Measurements from ENCODE around the gene KIAA1217. TPM values are rescaled to one million over a fixed set of nuclear protein-coding genes. Genes with fewer than 3 reads are reported as not detected.

The KIAA1217 gene
- total and polyA plus RNA-seq, 2 of the 8 experiments (the other 6 are each of a cell fraction or from before 2014, with no cell fraction given): 4.5 to 15.6 TPM

DNA sequence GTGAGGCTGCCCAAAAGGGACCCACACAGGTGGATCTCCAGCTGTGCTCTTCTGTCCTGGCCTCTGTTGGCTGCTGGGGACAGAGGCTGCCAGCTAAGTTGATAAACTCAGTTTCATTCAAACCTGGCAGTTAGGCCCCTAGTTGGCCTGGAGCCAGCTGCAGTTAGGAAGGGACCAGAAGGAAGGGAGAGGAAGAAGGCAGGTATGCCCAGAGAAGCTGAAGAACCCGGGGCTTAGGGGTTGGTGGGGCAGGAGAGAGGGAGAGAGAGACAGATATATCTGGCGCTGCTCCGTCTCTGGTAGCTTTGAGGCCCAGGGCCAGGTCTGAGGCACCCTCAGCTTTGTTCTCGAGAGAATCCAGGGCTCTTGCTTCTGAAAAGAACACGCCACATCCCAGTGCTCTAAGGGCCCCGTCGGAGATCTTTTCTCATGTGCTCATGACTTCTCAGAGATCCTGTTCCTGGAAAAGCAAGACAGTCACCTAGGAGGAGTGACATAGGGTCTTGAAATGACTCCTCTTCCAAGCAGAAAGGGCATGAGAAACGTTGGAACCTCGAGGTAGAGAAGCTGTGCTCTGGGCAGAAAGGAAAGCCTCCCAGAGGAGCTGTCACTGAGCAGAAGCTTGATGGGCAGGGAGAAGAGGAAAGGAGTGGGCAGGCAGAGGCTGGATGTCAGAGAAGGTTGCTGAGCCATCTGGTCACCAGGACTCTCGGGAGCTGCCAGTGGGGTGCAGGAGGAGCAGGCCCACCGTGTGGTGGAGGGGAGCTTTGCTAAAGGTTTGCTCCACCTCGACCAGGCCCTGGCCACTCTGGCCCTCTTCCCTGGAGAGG, 361.1 kb downstream of the KIAA1217 start:
- no peak overlapping the region for H3K9ac ChIP-seq (replicated peaks in 1 of 4; ENCODE audit: extremely low read depth in 1 of 4, low read depth in 3 of 4, low read length in 3 of 4)
- H2BK12ac ChIP-seq (ENCODE audit: low read depth, low read length): no peak overlapping the region
- H3K14ac ChIP-seq (ENCODE audit: insufficient read length): no peak overlapping the region
- H3K18ac ChIP-seq (ENCODE audit: extremely low read depth, low read length): no peak overlapping the region
- H3K4me3 ChIP-seq (ENCODE audit: extremely low read depth in 1 of 4, insufficient read depth in 2 of 4, low read depth in 3 of 4, low read length in 4 of 4): no peak overlapping the region
- H3K23ac ChIP-seq (ENCODE audit: insufficient read length): no peak overlapping the region
- no peak for DNase-seq (ENCODE audit: low read depth in 1 of 2, low spot score in 2 of 2)
- H3K79me1 ChIP-seq (ENCODE audit: low read depth, low read length): no peaks in the 10 kb centered on the region
- no peak overlapping the region for H3K27ac ChIP-seq (ENCODE audit: low read depth, low read length)
- H4K20me1 ChIP-seq (replicated peaks in 1 of 2; ENCODE audit: control insufficient read depth in 1 of 2, insufficient read depth in 2 of 2, low read length in 2 of 2): no peaks in the 10 kb centered on the region
- no peak overlapping the region for H3K56ac ChIP-seq (replicated peaks; ENCODE audit: insufficient read length, low read depth, low read length)
- H4K8ac ChIP-seq (ENCODE audit: extremely low read depth, insufficient read depth, low read length): no peak overlapping the region
- H2AFZ ChIP-seq (ENCODE audit: low read length): no peak overlapping the region
- no peak overlapping the region for H3K4me2 ChIP-seq (ENCODE audit: insufficient read depth in 1 of 2, low read depth in 2 of 2, low read length in 2 of 2)
- no peak overlapping the region for H2BK120ac ChIP-seq (replicated peaks; ENCODE audit: low read depth, low read length)
- H3K79me2 ChIP-seq (ENCODE audit: control insufficient read depth in 1 of 2, insufficient read depth in 2 of 2, low read length in 2 of 2): no peaks in the 10 kb centered on the region
- WGBS, 2 experiments (ENCODE audit: extremely low coverage in 1 of 2, insufficient coverage in 1 of 2, insufficient read length in 1 of 2, insufficient replicate concordance in 2 of 2, low coverage in 1 of 2, low lambda C conversion rate in 2 of 2, missing lambda C conversion rate in 1 of 2): 92% methylated on average over 12 of the region's 12 CpGs; no CpG with 5 or more reads in 1 of the 2 experiments
- H3K9me3 ChIP-seq (ENCODE audit: insufficient read depth in 2 of 2, low read depth in 1 of 2, low read length in 1 of 2): no peaks in the 10 kb centered on the region
- CTCF ChIA-PET (ENCODE audit: partially characterized antibody): interaction anchor here (0.8 to 1.0 kb wide), 2 partner anchors 8 to 13 kb away, joined by 3 read pairs; no protein-coding TSS in a partner anchor
- H2BK5ac ChIP-seq (ENCODE audit: low read depth, low read length): no peak overlapping the region
- H4K5ac ChIP-seq (ENCODE audit: insufficient read length, low read depth, low read length): no peak overlapping the region
- no peak overlapping the region for H2BK20ac ChIP-seq (ENCODE audit: low read length)
- peaks cover 0 to 2% (median 0%) of the 10 kb centered on the region in 4 experiments; a peak in 1 of 7 replicates for H3K4me1 ChIP-seq (replicated peaks in 1 of 4; ENCODE audit: control insufficient read depth in 3 of 4, insufficient read depth in 4 of 4, low read length in 3 of 4)
- H3K36me3 ChIP-seq (ENCODE audit: control insufficient read depth in 2 of 4, insufficient read depth in 4 of 4, low read length in 3 of 4): no peaks in the 10 kb centered on the region
- no peaks in the 10 kb centered on the region for H3K23me2 ChIP-seq (ENCODE audit: low read depth, low read length)
- H3K4ac ChIP-seq (replicated peaks; ENCODE audit: insufficient read length, low read depth, low read length): no peak overlapping the region
- H2BK15ac ChIP-seq (ENCODE audit: low read length): no peak overlapping the region
- no peak overlapping the region for H2AK5ac ChIP-seq (ENCODE audit: low read depth, low read length)
- H3K27me3 ChIP-seq (replicated peaks in 1 of 4; ENCODE audit: control insufficient read depth in 3 of 4, extremely low read depth in 1 of 4, insufficient read depth in 3 of 4, low read length in 3 of 4): no peaks in the 10 kb centered on the region
- no peak for FAIRE-seq
- POLR2A ChIA-PET (ENCODE audit: partially characterized antibody): interaction anchor here (1.4 kb wide), 1 partner anchor 10 kb away, joined by 3 read pairs; no protein-coding TSS in a partner anchor
- no peak overlapping the region for H4K91ac ChIP-seq (replicated peaks; ENCODE audit: insufficient read length, low read length)
- TF ChIP-seq CREB1 (IDR thresholded peaks at IDR 0.05): no peak
- TF ChIP-seq EGR1 (IDR thresholded peaks at IDR 0.05; ENCODE audit: borderline replicate concordance, low read depth, low read length): no peak
- TF ChIP-seq GTF2F1 (IDR thresholded peaks at IDR 0.05; ENCODE audit: borderline replicate concordance, low read depth, low read length): no peak
- no peak for TF ChIP-seq CHD1 (IDR thresholded peaks at IDR 0.05; ENCODE audit: low read depth, low read length)
- TF ChIP-seq, protein P1, sequence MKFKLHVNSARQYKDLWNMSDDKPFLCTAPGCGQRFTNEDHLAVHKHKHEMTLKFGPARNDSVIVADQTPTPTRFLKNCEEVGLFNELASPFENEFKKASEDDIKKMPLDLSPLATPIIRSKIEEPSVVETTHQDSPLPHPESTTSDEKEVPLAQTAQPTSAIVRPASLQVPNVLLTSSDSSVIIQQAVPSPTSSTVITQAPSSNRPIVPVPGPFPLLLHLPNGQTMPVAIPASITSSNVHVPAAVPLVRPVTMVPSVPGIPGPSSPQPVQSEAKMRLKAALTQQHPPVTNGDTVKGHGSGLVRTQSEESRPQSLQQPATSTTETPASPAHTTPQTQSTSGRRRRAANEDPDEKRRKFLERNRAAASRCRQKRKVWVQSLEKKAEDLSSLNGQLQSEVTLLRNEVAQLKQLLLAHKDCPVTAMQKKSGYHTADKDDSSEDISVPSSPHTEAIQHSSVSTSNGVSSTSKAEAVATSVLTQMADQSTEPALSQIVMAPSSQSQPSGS (IDR thresholded peaks at IDR 0.05; ENCODE audit: low read length): no peak
- TF ChIP-seq, protein P2, sequence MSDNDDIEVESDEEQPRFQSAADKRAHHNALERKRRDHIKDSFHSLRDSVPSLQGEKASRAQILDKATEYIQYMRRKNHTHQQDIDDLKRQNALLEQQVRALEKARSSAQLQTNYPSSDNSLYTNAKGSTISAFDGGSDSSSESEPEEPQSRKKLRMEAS (IDR thresholded peaks at IDR 0.05): no peak
- TF ChIP-seq TAF1 (IDR thresholded peaks at IDR 0.05; ENCODE audit: low read depth, low read length): no peak
- no peak for TF ChIP-seq BCL11A (IDR thresholded peaks at IDR 0.05; ENCODE audit: low read depth in 2 of 2, low read length in 2 of 2)
- no peak for TF ChIP-seq SP2 (IDR thresholded peaks at IDR 0.05; ENCODE audit: low read length)
- TF ChIP-seq SUZ12 (IDR thresholded peaks at IDR 0.05; ENCODE audit: low read length): no peak
- TF ChIP-seq HDAC6 (IDR thresholded peaks at IDR 0.05; ENCODE audit: low read depth, low read length): no peak

Measured in H1 (cell line).